ENCODE measurements around the gene TTYH3.
"Not testable (repeated sequence)": the region's sequence is repeated elsewhere in the genome, so short reads cannot be mapped to it uniquely, and the experiment has no call there.

TTYH3 gene, protein sequence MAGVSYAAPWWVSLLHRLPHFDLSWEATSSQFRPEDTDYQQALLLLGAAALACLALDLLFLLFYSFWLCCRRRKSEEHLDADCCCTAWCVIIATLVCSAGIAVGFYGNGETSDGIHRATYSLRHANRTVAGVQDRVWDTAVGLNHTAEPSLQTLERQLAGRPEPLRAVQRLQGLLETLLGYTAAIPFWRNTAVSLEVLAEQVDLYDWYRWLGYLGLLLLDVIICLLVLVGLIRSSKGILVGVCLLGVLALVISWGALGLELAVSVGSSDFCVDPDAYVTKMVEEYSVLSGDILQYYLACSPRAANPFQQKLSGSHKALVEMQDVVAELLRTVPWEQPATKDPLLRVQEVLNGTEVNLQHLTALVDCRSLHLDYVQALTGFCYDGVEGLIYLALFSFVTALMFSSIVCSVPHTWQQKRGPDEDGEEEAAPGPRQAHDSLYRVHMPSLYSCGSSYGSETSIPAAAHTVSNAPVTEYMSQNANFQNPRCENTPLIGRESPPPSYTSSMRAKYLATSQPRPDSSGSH

DNA sequence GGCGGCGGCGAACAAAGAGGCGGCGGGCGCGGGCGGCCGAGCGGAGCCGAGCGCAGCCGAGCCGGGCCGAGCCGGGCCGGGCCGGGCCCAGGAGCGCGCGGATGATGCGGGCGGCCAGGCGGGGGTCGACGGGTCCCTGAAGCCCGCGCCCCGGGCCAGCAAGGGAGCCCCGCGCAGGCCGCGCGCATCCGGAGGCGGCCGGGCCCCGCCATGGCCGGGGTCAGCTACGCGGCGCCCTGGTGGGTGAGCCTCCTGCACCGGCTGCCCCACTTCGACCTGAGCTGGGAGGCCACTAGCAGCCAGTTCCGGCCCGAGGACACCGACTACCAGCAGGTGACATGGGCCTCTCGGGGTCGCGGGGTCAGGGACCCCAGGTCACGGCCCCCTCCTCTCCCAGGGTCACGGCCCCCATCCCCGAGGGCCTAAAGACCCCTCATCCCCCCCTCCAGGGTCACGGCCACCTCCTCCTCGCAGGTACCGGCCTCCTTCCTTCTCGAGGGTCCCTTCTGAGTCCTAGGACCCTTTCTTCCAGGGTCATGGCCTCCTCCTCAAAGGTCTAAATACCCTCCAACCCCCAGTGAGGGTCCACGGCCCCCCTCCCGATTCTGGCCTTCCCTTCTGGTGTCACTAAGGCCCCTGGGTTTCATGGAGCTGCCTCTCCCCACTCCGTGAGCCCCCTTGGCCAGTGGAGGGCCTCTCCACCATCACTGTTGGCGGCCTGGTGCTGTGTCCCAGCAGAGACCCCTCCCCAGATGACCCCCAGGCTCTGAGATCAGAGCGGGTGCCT is at the start of gene TTYH3:
TSS of gene TTYH3 (plus strand) at position 41 of the 787 bp plus-strand sequence. CDS start at position 211, 170 bp downstream.
- DNase-seq (ENCODE audit: extremely low read depth in 1 of 2, low read depth in 1 of 2) = no peak

DNA sequence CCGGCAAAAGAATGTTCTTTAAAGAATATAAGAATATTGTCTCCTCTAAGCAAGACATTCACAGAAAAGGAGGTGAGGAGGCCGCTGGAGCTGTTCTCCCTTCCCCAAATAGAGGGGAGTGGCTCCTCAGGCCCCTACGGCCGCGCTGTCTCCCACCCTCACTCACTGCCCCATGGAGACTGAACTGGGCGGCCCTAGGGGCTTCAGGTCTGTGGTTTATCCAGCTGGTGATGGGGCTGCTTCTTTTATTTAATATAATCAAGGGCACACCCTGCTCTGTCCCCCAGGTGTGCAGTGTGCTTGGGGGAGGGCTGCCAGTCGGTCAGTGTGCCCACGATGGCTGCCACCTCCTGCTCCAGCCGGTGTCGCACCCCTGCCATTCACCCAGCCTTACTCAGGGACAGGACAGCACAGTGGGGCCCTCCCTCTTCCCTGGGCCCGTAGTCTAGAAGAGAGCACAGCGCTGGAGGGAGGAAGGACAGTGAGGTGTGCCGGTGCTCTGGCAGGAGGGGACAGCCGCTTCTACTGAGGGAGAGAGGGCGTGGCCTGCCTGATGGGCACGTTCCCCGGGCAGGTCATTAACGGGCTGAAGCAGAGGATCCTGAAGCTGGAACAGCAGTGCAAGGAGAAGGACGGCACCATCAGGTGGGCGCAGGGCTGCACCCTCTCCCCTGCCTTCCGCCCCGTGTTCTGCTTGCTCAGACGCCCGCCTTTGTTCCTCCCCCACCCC is 49.6 kb upstream of the TTYH3 start:
- DNase-seq (ENCODE audit: extremely low read depth in 1 of 2, low read depth in 1 of 2) = no peak

- DNase-seq (ENCODE audit: extremely low read depth in 1 of 2, low read depth in 1 of 2) = no peak
Observed at GRCh38 chr7:2583798-2584580, 47.8 kb upstream of the TTYH3 start.

DNA sequence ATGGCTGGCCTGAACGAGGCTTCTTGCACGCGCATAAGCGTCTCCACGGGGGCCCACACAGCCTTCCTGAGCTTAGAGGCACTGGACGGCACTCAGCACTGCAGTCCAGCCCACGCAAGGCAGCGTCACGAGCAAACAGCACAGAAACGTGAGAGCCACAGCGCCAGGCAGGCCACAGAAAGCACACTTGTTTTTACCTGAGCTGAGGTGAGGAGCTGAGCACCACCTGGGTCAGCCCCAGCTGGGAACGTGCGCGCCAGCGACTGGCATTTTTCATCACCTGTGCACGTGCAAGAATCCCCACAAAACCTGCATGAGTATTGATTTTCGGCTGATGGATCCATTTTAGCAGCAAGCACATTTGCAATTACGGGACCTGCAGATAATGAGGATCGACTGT is 46.3 kb upstream of the TTYH3 start:
- no peak for DNase-seq (ENCODE audit: extremely low read depth in 1 of 2, low read depth in 1 of 2)

- no peak for DNase-seq (ENCODE audit: extremely low read depth in 1 of 2, low read depth in 1 of 2)
Observed at GRCh38 chr7:2586326-2587020, 45.3 kb upstream of the TTYH3 start.

DNA sequence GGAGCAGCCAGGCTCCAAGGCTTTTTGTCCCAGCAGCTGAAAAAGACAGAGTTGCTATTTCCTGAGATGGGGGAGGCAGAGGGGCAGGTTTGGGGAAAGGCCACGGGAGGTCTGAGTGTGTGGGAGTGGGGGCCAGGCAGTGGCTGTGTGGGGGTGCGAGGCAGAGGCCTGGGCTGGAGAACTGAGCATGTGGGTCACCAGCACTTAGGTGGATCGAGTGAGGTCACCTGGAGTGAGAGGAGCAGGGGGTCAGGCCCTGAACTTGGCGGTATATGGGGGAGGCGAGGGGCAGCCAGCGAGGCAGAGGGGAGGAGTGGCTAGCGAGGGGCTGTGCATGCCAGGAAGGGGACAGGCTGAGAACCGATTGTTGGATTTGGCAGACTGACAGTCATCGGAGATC is 44.7 kb upstream of the TTYH3 start:
- DNase-seq (ENCODE audit: extremely low read depth in 1 of 2, low read depth in 1 of 2) = no peak

GRCh38 chr7:2587778-2588177 is 44.0 kb upstream of the TTYH3 start:
- no peak for DNase-seq (ENCODE audit: extremely low read depth in 1 of 2, low read depth in 1 of 2)

DNA sequence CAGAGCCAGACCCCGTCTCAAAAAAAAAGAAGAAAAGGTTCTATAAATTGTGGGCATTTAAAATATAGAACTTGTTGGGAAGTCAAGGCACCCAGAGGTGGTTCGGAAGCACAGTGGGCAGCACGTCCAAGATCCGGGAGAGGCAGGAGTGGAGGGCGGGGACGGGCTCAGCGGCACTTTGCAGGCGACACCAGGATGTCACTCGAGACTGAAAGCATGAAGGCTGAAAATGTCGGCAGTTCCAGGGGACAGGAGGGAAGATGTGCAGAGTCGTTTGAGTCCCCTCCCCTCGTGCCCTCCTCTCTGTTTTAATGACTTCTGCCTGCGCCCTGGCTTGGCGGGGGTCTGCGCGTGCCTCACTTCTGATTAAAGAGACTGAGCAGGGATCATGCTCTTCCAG is 42.4 kb upstream of the TTYH3 start:
- no peak for DNase-seq (ENCODE audit: extremely low read depth in 1 of 2, low read depth in 1 of 2)

DNA sequence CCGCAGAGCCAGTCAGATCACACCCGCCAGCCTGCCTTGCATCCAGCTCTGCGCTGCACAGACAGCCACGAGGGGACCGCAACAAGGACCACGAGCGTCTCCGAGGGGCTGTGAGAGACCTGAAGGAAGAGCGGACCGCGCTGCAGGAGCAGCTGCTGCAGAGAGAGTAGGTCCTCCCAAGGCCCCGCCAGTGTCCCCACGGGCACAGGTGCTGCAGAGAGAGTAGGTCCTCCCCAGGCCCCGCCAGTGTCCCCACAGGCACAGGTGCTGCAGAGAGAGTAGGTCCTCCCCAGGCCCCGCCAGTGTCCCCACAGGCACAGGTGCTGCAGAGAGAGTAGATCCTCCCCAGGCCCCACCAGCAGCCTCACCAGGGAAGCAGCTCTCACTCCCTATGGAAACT is 41.8 kb upstream of the TTYH3 start:
- not testable (repeated sequence) for DNase-seq (ENCODE audit: extremely low read depth in 1 of 2, low read depth in 1 of 2)

DNA sequence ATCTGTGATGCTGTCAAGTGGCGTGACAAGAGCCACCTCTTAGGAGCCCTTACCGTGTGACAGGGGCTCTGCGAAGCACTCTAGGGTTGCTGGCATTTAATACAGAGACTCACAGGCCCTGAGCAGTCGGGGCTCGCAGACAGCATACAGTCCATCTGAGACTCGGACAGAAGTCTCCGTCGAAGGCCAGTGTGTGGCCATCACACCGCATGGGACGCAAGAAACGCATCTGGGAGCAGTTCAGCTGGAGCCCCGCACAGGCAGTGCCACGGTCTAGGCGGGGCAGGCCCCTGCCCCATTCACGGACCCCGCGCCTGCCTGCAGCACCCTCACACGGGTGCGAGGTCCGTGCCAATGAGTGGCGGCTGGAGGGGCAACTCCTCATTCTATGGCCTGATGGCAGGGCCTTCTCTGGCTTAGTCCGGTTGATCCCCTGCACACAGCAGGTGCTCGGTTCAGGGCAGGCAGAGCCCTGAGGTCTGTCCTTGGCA is 39.4 kb upstream of the TTYH3 start:
- no peak for DNase-seq (ENCODE audit: extremely low read depth in 1 of 2, low read depth in 1 of 2)

GRCh38 chr7:2593036-2593727 is 38.6 kb upstream of the TTYH3 start:
- DNase-seq (ENCODE audit: extremely low read depth in 1 of 2, low read depth in 1 of 2) = no peak

- no peak for DNase-seq (ENCODE audit: extremely low read depth in 1 of 2, low read depth in 1 of 2)
Observed at GRCh38 chr7:2594599-2594998, 37.2 kb upstream of the TTYH3 start.

DNA sequence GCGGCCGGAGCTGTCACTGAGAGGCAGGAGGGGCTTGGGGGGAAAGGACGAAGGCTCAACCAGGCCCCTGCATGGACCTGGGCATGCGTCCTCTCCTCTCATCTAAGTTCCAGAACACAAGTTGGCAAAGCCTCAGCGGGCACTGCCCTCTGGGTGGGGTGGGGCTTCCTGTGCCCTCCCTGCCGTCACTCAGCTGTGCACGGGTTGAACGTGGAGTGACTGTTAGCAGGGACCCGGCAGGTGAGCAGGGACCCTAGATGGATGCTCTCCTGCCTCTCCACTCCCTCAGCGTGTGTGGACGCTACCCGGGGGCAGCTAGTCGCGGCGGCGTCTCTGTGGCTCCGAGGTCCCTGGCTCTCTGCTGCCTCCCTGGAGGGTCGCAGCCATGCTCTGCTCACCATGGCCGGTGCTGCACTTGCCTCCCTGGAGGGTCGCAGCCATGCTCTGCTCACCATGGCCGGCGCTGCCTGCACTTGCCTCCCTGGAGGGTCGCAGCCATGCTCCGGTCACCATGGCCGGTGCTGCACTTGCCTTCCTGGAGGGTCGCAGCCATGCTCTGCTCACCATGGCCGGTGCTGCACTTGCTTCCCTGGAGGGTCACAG is 36.4 kb upstream of the TTYH3 start:
- no peak for DNase-seq (ENCODE audit: extremely low read depth in 1 of 2, low read depth in 1 of 2)

GRCh38 chr7:2596464-2597272 is 35.1 kb upstream of the TTYH3 start:
- DNase-seq (ENCODE audit: extremely low read depth in 1 of 2, low read depth in 1 of 2) = no peak

GRCh38 chr7:2597273-2597640 is 34.5 kb upstream of the TTYH3 start:
- no peak for DNase-seq (ENCODE audit: extremely low read depth in 1 of 2, low read depth in 1 of 2)

GRCh38 chr7:2598154-2598823 is 33.5 kb upstream of the TTYH3 start:
- DNase-seq (ENCODE audit: extremely low read depth in 1 of 2, low read depth in 1 of 2) = no peak

DNA sequence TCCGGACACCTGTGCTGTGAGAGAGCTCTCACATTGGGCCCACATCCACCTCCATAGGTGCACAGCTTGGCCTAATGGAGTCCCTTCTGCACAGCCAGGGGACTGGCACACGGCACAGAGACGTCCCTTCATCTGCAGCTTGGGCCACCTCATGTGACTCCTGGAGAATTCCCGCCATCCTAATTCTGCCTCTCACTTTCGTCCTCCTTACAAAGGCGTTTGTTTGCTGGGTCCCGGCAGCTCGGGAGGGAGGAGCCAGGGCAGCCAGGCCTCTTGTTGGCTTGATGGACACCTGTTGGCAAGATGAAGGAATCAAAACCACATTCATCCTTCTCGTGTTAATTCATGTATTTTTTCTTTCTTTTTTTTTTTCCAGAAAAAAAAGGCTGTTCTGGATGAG is 30.7 kb upstream of the TTYH3 start:
- no peak for DNase-seq (ENCODE audit: extremely low read depth in 1 of 2, low read depth in 1 of 2)
